ENCODE measurements around the gene GLIS1. TPM values are rescaled to one million over a fixed set of nuclear protein-coding genes. Genes with fewer than 3 reads are reported as not detected.

Gene GLIS1
- total RNA-seq, 1 experiment from 2014 or later: 0.28 TPM

GRCh38 chr1:53643041-53643880, 95.7 kb downstream of the GLIS1 start:
- Histone ChIP-seq H3K4me1 (ENCODE audit: insufficient read depth, low read length) (0 out of 2 replicates have a peak, but pooled peaks cover 3% of the 10 kb centered on the region), H4K20me1 (ENCODE audit: control insufficient read depth, insufficient read depth, insufficient read length) (no peaks in the 10 kb centered on the region), H2BK15ac (ENCODE audit: low read depth, low read length) (no peak overlapping the region), H3K23ac (ENCODE audit: insufficient read length, low read depth, low read length) (no peak overlapping the region), H2BK12ac (ENCODE audit: insufficient read length, low read depth, low read length) (no peak overlapping the region), H4K8ac (replicated peaks; ENCODE audit: insufficient read length, low read depth, low read length) (no peak overlapping the region), H3K79me1 (ENCODE audit: insufficient read depth, low read depth, low read length, poor library complexity, severe bottlenecking) (no peaks in the 10 kb centered on the region), H4K5ac (ENCODE audit: insufficient read length, low read depth, low read length) (no peak overlapping the region), H3K14ac (ENCODE audit: insufficient read depth, low read length) (no peak overlapping the region; the same call in 1 of the 2 replicates), H3K27me3 (ENCODE audit: insufficient read depth, low read length) (no peaks in the 10 kb centered on the region), H2BK120ac (ENCODE audit: low read depth, low read length, poor library complexity, severe bottlenecking) (no peak overlapping the region), H3K9ac (ENCODE audit: extremely low read depth, insufficient read length, low read length) (no peak overlapping the region), H3K4me2 (ENCODE audit: insufficient read depth, insufficient read length, low read length) (no peak overlapping the region), H4K91ac (ENCODE audit: insufficient read length, low read depth, low read length) (no peak overlapping the region), H3K18ac (ENCODE audit: insufficient read length, low read depth, low read length) (no peak overlapping the region), H3T11ph (ENCODE audit: low read length) (no peak overlapping the region), H3K56ac (ENCODE audit: insufficient read length, low read depth, low read length) (no peak overlapping the region), H2AFZ (ENCODE audit: low read length) (no peak overlapping the region), H3K4ac (ENCODE audit: low read depth, low read length) (no peak overlapping the region), H3K23me2 (ENCODE audit: insufficient read length, low read depth, low read length, poor library complexity, severe bottlenecking) (no peaks in the 10 kb centered on the region), H2BK20ac (ENCODE audit: low read depth, low read length, poor library complexity, severe bottlenecking) (no peak overlapping the region), H3K79me2 (ENCODE audit: insufficient read depth, low read length) (no peaks in the 10 kb centered on the region), H2BK5ac (ENCODE audit: insufficient read length, low read length) (no peak overlapping the region), H3K27ac (ENCODE audit: insufficient read length, low read depth, low read length) (no peak overlapping the region), H3K9me3 (ENCODE audit: control insufficient read depth, low read depth, low read length) (no peaks in the 10 kb centered on the region), H2AK5ac (ENCODE audit: insufficient read length, low read length) (no peak overlapping the region)
- Mint-ChIP-seq H3K9me3 (no peaks in the 10 kb centered on the region), H3K27ac (no peak overlapping the region), H3K36me3 (ENCODE audit: insufficient read depth in 1 of 3, low read depth in 3 of 3) (no peaks in the 10 kb centered on the region), H3K4me1 (peaks cover 8 to 13% of the 10 kb centered on the region in 2 experiments; a peak in 3 of 4 replicates), H3K4me3 (no peak overlapping the region), H3K27me3 (ENCODE audit: low read depth) (peaks cover 6% of the 10 kb centered on the region)
- WGBS (ENCODE audit: extremely low coverage, insufficient read length, low lambda C conversion rate): no CpG with 5 or more reads among the region's 17 CpGs
- peak; percentile 24 for DNase-seq
- no peak for TF ChIP-seq CTCF (conservative IDR thresholded peaks at IDR 0.05)
